HG02885 (cell line): ENCODE results near the gene FBXO31.

Experiments used
- ATAC-seq: cut with Tn5 transposase; IDR thresholded peaks from one replicate; pipeline ENCODE4 v1.9.1; 2021; ENCODE audit warnings: mild to moderate bottlenecking; ENCODE audit not compliant: unreplicated experiment, poor library complexity

Gene FBXO31

GRCh38 chr16:87330646-87331045 lies 52.9 kb downstream of the FBXO31 start:
- no peak for ATAC-seq

DNA sequence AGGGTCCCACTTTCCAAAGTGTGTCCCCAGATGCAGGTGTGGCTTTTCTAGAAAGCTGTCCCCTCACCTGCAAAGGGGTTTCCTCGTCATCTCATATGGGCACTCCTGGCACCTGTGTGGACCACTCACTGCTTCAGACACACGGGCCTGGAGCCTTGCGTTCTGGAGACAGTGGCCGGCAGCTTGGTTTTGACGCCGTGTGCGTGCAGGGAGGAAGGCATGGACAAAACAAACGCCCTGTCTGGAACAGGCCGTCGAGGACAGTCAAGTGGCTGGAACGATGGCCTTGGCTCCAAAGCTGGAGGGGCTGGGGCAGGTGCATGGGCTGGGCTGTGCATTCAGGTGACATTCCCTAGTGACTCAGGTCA lies 53.3 kb downstream of the FBXO31 start:
- ATAC-seq, result no peak

GRCh38 chr16:87329436-87330256 lies 53.9 kb downstream of the FBXO31 start:
- no peak for ATAC-seq

- no peak for ATAC-seq
Measured at GRCh38 chr16:87328846-87329245, 54.7 kb downstream of the FBXO31 start.

DNA sequence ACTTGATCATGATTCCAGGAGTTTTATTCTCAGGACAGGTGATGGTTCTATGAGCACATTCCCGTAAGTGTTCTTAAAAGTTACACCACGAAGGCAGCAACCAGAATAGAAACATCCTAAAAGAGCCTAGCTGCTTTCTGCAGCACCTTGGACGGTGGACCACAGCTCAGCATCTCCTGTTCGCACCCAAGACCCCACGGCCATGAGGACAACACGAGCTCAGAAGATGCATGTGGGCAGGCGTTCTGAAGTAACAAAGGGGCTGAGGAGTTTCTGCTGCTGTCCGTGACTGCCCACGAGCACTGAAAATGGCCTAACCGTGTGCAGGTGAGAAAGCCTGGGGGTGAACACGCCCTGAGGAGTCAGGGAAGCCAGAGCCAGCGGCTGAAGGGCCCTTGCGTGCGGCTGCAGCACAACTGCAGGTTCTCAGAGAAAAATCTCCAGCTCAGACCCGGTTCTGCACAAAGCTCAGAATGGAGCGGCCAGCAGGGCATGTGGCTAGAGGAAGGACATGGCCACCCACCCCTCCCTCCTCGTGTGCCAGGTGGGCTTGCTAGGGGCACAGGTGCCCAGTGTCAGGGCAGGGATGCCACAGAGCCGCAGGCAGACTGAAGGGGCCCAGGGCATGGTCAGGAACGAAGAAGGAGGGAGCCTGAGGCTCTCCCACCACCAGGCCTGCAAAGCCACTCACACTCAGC lies 55.6 kb downstream of the FBXO31 start:
- no peak for ATAC-seq

GRCh38 chr16:87326151-87326571 lies 57.4 kb downstream of the FBXO31 start:
- ATAC-seq, result no peak

DNA sequence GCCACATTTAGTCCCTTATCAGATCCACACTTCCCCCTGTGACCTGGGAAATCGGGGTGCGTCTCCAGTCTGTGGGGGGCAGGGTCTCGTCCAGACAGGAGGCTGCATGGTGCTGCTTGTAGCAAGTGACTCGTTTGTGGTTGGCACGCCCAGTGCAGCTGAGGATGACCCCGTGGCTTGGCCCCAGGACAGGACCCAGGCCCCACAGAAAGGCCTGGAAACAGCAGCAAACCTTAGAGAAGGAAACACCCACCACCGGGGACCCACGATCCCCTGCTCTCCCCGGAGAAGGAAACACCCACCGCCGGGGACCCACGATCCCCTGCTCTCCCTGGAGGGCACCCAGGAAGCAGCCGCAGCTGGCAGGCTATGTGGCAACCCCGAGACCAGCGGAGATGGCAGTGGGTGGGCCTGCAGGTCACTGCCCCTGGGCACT lies 58.1 kb downstream of the FBXO31 start:
- no peak for ATAC-seq

DNA sequence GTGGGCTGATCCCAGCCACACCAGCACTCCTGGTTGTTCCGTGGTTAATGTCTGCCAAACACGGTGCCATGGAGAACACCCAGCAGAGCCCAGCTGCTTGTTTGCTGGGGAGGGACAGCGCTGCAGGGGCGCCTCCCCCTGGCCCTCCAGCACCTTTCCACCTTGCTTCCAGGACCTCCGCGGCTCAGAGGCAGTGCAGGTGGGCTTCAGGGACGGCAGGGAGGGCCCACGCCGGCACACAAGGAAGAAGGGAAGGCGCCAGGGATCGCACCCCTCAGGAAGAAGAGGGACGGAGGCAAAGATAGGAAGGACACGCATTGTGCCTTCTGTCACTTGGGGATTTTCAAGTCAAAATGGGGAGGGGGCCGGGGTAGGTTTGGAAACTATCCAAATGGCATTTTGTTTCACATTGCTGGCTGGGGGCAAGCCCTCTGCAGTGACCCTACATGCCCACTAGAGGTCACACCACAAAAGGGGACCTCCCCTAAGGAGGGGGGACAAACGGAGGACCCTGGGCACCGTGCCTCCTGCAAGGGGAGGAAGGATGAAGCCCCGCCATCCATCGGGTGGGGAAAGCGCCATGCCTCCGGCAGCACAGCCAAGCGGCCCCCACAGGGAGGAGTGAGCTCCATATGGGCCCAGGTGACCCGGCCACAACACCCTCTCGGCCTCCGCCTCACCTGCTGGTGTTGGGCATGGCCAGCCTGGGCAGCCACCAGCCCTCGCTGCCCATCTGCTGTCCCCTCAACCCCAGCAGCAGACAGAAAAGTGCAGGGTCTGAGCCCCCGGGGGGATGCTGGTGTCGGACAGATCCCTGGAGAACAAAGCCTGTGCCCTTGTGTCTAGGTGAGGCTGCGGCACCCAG lies 58.9 kb downstream of the FBXO31 start:
- ATAC-seq, result no peak

DNA sequence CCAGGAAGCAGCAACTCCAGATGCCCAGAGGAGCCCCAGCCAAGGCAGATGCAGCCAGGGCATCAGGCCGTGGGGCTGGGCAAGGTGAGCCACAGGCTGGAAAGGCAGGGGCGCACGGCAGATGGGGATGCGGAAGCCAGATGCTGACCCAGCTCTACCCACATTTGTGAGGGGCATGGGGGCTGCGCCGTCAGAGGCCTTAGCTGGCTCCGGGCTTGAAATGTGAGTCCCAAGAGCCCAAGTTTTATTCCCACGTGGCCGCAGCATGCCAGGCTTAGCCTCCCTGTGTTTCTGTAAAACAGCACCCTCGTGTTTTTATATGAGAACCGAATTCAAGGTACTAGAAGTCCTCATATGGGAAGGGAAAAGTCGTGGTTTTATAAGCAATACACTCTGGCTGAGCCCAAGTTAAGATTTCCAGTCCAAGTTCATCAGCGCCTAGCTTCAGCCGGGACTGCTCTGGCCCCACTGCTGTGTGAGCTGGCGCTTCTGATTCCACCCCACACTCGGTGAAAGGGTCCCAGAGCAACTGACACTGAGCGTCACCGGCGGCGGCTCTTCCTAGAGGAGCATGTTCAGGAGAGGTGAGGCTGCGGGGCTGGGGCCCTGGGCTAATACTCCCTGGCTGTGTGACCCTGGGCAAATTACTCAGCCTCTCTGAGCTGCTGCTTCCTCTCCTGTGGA lies 59.7 kb downstream of the FBXO31 start:
- no peak for ATAC-seq

DNA sequence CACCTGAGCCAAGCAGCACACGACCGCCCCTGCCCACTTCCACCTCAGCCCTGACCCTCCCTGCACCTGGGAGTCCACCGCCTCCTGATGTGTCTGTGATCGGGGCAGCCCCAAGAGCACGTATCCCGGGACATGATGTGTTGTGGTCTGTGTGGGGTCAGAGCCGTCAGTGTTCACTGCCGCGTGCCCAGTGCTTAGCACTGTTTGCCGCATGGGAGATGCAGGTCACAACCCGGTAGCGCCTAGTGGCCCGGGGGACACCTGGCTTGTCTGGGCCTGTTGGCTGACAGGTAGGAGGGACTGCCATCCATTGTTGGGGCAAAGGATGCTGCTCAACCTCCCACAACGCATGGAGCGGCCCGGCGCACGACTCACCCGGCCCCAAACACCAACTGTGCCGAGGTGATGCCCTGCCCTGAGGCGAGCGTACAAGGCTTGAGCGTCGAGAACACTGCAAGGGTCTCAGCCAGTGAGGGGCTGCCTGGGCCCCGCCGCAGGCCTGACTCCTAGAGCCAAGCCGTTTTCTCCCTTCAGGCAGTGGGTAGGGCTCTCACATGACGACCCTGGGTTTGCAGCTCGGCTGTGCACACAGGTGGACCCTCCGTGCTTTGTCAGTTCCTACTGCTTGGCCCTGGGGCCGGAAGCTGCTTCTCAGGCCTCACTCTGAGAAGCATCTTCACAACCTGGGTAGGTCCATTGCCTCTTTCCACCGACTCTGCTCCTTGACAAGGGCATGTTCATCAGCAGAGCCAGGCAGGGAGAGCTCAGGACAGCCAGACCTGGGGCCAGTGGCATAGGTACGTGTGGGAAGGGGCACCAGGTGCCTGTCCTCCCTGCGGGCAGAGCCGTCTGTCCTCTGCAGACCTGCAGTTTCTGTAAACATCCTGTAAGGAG lies 60.5 kb downstream of the FBXO31 start:
- no peak for ATAC-seq

GRCh38 chr16:87322360-87322759 lies 61.2 kb downstream of the FBXO31 start:
- ATAC-seq, result no peak

DNA sequence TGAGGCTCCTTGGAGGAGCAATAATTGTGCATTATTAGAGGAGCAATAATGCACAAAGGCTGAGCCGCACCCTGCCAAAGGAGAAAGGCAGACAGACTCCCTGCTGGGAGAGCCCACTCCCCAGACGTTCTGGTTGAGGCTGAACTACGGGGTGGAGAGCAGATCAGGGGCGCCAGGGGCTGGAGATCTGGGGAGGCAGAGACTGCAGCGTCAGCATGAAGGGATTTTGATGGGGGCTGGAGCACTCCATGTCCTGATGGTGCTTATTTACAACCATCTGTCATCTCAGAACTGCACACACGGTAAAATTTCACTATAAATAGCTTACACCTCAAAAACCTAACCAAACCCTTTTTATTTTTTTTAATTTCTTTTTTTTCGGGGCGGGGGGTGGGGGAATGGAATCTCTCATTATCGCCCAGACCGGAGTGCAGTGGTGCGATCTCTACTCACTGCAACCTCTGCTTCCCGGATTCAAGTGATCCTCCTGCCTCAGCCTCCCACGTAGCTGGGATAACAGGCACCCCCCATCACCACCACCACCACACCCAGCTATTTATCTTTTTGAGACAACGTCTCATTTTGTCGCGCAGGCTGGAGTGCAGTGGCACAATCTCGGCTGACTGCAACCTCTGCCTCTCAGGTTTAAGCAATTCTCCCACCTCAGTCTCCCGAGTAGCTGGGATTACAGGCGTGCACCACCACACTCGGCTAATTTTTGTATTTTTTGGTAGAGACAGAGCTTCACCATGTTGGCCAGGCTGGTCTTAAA lies 62.1 kb downstream of the FBXO31 start:
- no peak for ATAC-seq

DNA sequence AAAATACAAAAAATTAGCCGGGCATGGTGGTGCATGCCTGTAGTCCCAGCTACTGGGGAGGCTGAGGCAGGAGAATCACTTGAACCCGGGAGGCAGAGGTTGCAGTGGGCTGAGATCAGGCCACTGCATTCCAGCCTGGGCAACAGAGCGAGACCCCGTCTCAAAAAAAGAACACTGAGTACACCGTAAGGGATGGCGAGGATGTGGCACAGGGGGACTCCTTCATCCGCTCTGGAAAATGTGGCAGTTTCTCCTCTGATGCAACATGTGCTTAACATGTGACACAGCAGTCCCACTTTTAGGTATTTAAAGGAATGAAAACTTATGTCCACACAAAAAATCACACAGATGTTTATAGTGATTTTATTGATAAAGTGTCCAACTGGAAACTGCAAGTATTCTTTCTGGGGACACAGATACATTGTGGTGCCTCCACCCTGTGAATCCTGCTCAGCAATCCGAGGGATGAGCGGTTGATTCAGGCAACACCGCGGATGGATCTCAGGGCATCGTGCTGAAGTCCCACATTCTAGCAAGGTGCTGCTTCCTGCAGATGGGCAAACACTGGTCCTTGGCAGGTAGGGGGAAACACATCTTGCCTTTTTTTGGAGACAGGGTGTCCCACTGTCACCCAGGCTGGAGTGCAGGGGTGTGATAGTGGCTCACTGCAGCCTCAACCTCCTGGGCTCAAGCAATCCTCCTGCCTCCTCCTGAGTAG lies 62.9 kb downstream of the FBXO31 start:
- ATAC-seq, result no peak

GRCh38 chr16:87319997-87320491 lies 63.5 kb downstream of the FBXO31 start:
- ATAC-seq, result no peak

- no peak for ATAC-seq
Measured at GRCh38 chr16:87319011-87319410, 64.6 kb downstream of the FBXO31 start.

DNA sequence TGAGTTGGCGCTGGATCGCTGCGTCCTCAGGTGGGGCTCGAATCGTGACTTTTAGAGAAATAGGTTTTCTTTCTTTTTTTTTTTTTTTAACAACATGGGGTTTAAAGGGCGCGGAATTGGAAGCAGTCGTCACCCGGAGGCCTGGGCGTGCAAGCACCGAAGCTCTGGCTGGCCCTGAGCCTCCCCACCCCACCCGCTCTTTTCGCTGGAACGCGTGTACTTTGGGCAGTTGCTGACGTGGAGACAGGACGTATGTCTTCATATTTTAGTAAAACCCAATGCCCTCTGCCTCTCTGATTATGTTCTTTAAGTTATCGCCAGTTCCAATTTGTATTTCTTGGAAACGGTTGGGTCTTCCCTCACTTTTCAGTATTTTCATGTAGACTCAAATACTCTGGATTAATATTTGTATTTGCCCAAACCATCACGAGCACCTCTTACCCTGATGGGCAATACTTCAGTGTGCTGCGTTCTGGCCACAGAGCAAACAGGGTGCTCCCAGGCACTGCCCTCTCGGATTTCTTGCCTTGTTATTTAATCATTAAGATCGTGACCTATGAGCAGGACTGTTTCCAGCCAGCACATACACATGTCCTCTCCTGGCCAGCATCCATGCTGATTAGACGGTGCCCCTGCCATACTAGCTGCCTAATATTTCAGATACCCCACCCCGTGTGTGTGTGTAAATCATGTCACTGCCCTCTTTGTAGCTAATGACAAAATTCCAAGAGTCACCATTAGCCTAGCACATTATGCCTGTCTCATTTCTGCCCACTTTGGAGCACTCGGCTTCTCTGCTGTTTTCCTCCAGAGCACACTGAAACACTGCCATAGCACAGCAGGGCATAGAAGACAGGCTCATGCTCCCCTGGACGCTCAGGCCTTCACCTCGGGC lies 65.6 kb downstream of the FBXO31 start:
- ATAC-seq, result peak; percentile 12
